ENCODE data around the gene FKBP11.

DNA sequence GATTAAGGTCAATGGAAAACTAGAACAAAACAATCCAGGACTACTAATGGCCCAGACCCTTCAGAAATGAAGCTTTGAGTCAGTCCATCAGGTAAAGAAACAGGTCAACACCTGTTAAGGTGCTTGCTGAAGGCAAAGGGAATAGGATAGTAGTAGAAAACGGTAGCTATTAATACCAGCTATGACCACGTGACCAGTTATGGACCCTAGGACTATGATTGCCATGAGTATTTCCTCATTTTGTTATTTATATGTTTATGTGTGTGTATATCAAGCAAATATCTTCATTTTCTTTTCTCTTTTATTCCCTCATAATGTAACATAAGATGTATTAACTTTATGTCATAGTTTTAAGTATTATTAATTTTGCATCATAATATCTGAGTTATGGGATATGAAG is 25.6 kb downstream of the FKBP11 start:
- TF ChIP-seq CTCF (IDR thresholded peaks at IDR 0.05) (no peak), POLR2A (IDR thresholded peaks at IDR 0.05) (no peak)
